Measurements from ENCODE around the gene DMTF1. TPM values are rescaled to one million over a fixed set of nuclear protein-coding genes. Genes with fewer than 3 reads are reported as not detected.

The DMTF1 gene
- total and polyA plus RNA-seq, 9 of the 15 experiments (the other 6 are each of a cell fraction or from before 2014, with no cell fraction given) = 25.7 to 208 (median 74.7) TPM

GRCh38 chr7:87140271-87140748 is 11.9 kb upstream of the DMTF1 start (continued):
- TF ChIP-seq JUND (IDR thresholded peaks at IDR 0.05; ENCODE audit: borderline replicate concordance, low read depth, low read length) (peak; percentile 94), JUND (tag; IDR thresholded peaks at IDR 0.05; ENCODE audit: borderline replicate concordance, low read depth, low read length) (peak; percentile 92; the same call in 2 of the 3 replicates), ZNF253 (CRISPR knock-in tag; conservative IDR thresholded peaks at IDR 0.05) (no peak), ZBTB43 (CRISPR knock-in tag; IDR thresholded peaks at IDR 0.05) (no peak), OTX1 (CRISPR knock-in tag; IDR thresholded peaks at IDR 0.05) (peak; percentile 91), MLLT1 (IDR thresholded peaks at IDR 0.05) (peak in 1 of 2 experiments; percentile 89; a peak in 2 of 4 replicates), IRF1 (CRISPR knock-in tag; IDR thresholded peaks at IDR 0.05; ENCODE audit: borderline replicate concordance) (no peak), ATF4 (CRISPR knock-in tag; IDR thresholded peaks at IDR 0.05) (peak; percentile 72), KAT8 (IDR thresholded peaks at IDR 0.05; ENCODE audit: low read depth) (no peak), FUS (optimal IDR thresholded peaks at IDR 0.05; ENCODE audit: low read depth, low read length) (no peak), POLR2H (tag; IDR thresholded peaks at IDR 0.05; ENCODE audit: low read depth) (no peak), ZNF24 (IDR thresholded peaks at IDR 0.05) (peak; percentile 84), MAFK (IDR thresholded peaks at IDR 0.05; ENCODE audit: low read length) (no peak), MYC (IDR thresholded peaks at IDR 0.05; ENCODE audit: low read depth, low read length) (peak; percentile 90), MYC (CRISPR knock-in tag; IDR thresholded peaks at IDR 0.05; ENCODE audit: borderline replicate concordance, low read depth) (no peak), IRF2 (CRISPR knock-in tag; IDR thresholded peaks at IDR 0.05) (no peak), HMG20A (CRISPR knock-in tag; conservative IDR thresholded peaks at IDR 0.05) (peak; percentile 75; the same call in 1 of the 2 replicates), ATF1 (CRISPR knock-in tag; IDR thresholded peaks at IDR 0.05) (no peak), ATF1 (tag; IDR thresholded peaks at IDR 0.05) (peak; percentile 62), SMARCE1 (IDR thresholded peaks at IDR 0.05) (peak; percentile 99), MYNN (IDR thresholded peaks at IDR 0.05) (peak; percentile 94), MYNN (CRISPR knock-in tag; IDR thresholded peaks at IDR 0.05) (no peak), CCAR2 (IDR thresholded peaks at IDR 0.05; ENCODE audit: low read depth, low read length) (no peak), HNRNPUL1 (IDR thresholded peaks at IDR 0.05; ENCODE audit: low read length) (no peak), FOXO4 (CRISPR knock-in tag; IDR thresholded peaks at IDR 0.05) (no peak), HDGF (IDR thresholded peaks at IDR 0.05) (no peak)

Data from K562 (cell line).